Measurements from ENCODE around the gene PABPN1L.

PABPN1L gene

GRCh38 chr16:88844419-88845036, 21.9 kb downstream of the PABPN1L start:
- DNase-seq = no peak

- no peak for DNase-seq
Measured at GRCh38 chr16:88843256-88843655, 23.2 kb downstream of the PABPN1L start.

- no peak for DNase-seq
Measured at GRCh38 chr16:88842806-88843205, 23.7 kb downstream of the PABPN1L start.

GRCh38 chr16:88842308-88842756, 24.1 kb downstream of the PABPN1L start:
- no peak for DNase-seq

- no peak for DNase-seq
Measured at GRCh38 chr16:88841521-88842307, 24.7 kb downstream of the PABPN1L start.

- DNase-seq = no peak
Measured at GRCh38 chr16:88840600-88841215, 25.8 kb downstream of the PABPN1L start.

GRCh38 chr16:88839745-88840599, 26.5 kb downstream of the PABPN1L start:
- no peak for DNase-seq

GRCh38 chr16:88839026-88839529, 27.4 kb downstream of the PABPN1L start:
- DNase-seq = no peak

- DNase-seq = no peak
Measured at GRCh38 chr16:88838566-88838965, 27.9 kb downstream of the PABPN1L start.

- DNase-seq = no peak
Measured at GRCh38 chr16:88837806-88838205, 28.7 kb downstream of the PABPN1L start.

GRCh38 chr16:88836791-88837190, 29.7 kb downstream of the PABPN1L start:
- DNase-seq = no peak

GRCh38 chr16:88835818-88836217, 30.6 kb downstream of the PABPN1L start:
- DNase-seq = no peak

GRCh38 chr16:88835383-88835782, 31.1 kb downstream of the PABPN1L start:
- DNase-seq = no peak

- DNase-seq = no peak
Measured at GRCh38 chr16:88834670-88835069, 31.8 kb downstream of the PABPN1L start.

- no peak for DNase-seq
Measured at GRCh38 chr16:88833086-88833485, 33.4 kb downstream of the PABPN1L start.

GRCh38 chr16:88831838-88832237, 34.6 kb downstream of the PABPN1L start:
- DNase-seq = no peak

- no peak for DNase-seq
Measured at GRCh38 chr16:88830783-88831182, 35.7 kb downstream of the PABPN1L start.

- DNase-seq = no peak
Measured at GRCh38 chr16:88830258-88830657, 36.2 kb downstream of the PABPN1L start.

GRCh38 chr16:88828711-88829110, 37.7 kb downstream of the PABPN1L start:
- DNase-seq = no peak

GRCh38 chr16:88827727-88828126, 38.7 kb downstream of the PABPN1L start:
- DNase-seq = no peak

GRCh38 chr16:88826070-88826840, 40.2 kb downstream of the PABPN1L start:
- DNase-seq = no peak

- no peak for DNase-seq
Measured at GRCh38 chr16:88825146-88825545, 41.3 kb downstream of the PABPN1L start.

Measured in kidney glomerular epithelial cell (primary cell).